GM21423 (cell line): Measurements from ENCODE around the gene TTYH1.

ENCODE experiments used
- ATAC-seq: cut with Tn5 transposase; IDR thresholded peaks from one replicate; pipeline ENCODE4 v1.9.1; 2021; ENCODE audit warnings: mild to moderate bottlenecking, moderate library complexity; ENCODE audit not compliant: unreplicated experiment

Gene TTYH1

GRCh38 chr19:54421169-54421516, 5.9 kb downstream of the TTYH1 start:
- no peak for ATAC-seq

GRCh38 chr19:54421521-54421920, 6.3 kb downstream of the TTYH1 start:
- no peak for ATAC-seq

GRCh38 chr19:54422136-54422535, 6.9 kb downstream of the TTYH1 start:
- ATAC-seq = no peak

- no peak for ATAC-seq
Measured at GRCh38 chr19:54424201-54424600, 8.9 kb downstream of the TTYH1 start.

GRCh38 chr19:54424660-54425381, 9.6 kb downstream of the TTYH1 start:
- ATAC-seq = no peak

- ATAC-seq = no peak
Measured at GRCh38 chr19:54425382-54425723, 10.1 kb downstream of the TTYH1 start.

- ATAC-seq = no peak
Measured at GRCh38 chr19:54426291-54426931, 11.1 kb downstream of the TTYH1 start.

GRCh38 chr19:54427586-54427985, 12.3 kb downstream of the TTYH1 start:
- no peak for ATAC-seq

- no peak for ATAC-seq
Measured at GRCh38 chr19:54428323-54429175, 13.3 kb downstream of the TTYH1 start.

GRCh38 chr19:54429176-54429495, 13.9 kb downstream of the TTYH1 start:
- ATAC-seq = no peak

- no peak for ATAC-seq
Measured at GRCh38 chr19:54429545-54430227, 14.4 kb downstream of the TTYH1 start.

GRCh38 chr19:54430306-54431254, 15.3 kb downstream of the TTYH1 start:
- no peak for ATAC-seq

- ATAC-seq = no peak
Measured at GRCh38 chr19:54431255-54431838, 16.1 kb downstream of the TTYH1 start.

GRCh38 chr19:54432144-54432738, 17.0 kb downstream of the TTYH1 start:
- no peak for ATAC-seq

GRCh38 chr19:54433697-54434096, 18.4 kb downstream of the TTYH1 start:
- ATAC-seq = no peak

GRCh38 chr19:54434112-54434872, 19.0 kb downstream of the TTYH1 start:
- ATAC-seq = no peak

- no peak for ATAC-seq
Measured at GRCh38 chr19:54434873-54435214, 19.6 kb downstream of the TTYH1 start.

- ATAC-seq = no peak
Measured at GRCh38 chr19:54435551-54436016, 20.3 kb downstream of the TTYH1 start.

- no peak for ATAC-seq
Measured at GRCh38 chr19:54436031-54436523, 20.8 kb downstream of the TTYH1 start.
